Neuron (in vitro differentiated cells): ENCODE data around the gene BCL11A.
"Not testable (repeated sequence)": the region's sequence is repeated elsewhere in the genome, so short reads cannot be mapped to it uniquely, and the experiment has no call there.

Source experiments
- H2AFZ ChIP-seq: one replicate; pipeline ENCODE4 v1.6.1; 2013; ENCODE audit warnings: low read depth, mild to moderate bottlenecking, inconsistent platforms, low read length, moderate library complexity
- H3K27me3 ChIP-seq: one replicate; pipeline ENCODE4 v1.6.1; 2013; ENCODE audit warnings: low read length; ENCODE audit not compliant: insufficient read depth
- H3K36me3 ChIP-seq: one replicate; pipeline ENCODE4 v1.6.1; 2013; ENCODE audit warnings: low read length; ENCODE audit not compliant: insufficient read depth
- H3K4me1 ChIP-seq: one replicate; pipeline ENCODE4 v1.6.1; 2013; ENCODE audit warnings: low read length; ENCODE audit not compliant: insufficient read depth
- H3K4me3 ChIP-seq: 2 replicates; pipeline ENCODE4 v1.5.1; 2013; ENCODE audit warnings: mild to moderate bottlenecking, low read length, moderate library complexity
- H3K9me3 ChIP-seq: one replicate; pipeline ENCODE4 v1.6.1; 2013; ENCODE audit warnings: low read length

The BCL11A gene

GRCh38 chr2:60422826-60423483 lies 130.5 kb downstream of the BCL11A start:
- Histone ChIP-seq H3K4me3 (no peak overlapping the region), H3K27me3 (no peaks in the 10 kb centered on the region), H3K36me3 (no peaks in the 10 kb centered on the region), H3K9me3 (no peaks in the 10 kb centered on the region), H3K4me1 (peaks cover 6% of the 10 kb centered on the region), H2AFZ (no peak overlapping the region)

GRCh38 chr2:60417210-60417609 lies 136.2 kb downstream of the BCL11A start:
- H2AFZ ChIP-seq, H3K27me3 ChIP-seq, H3K9me3 ChIP-seq, H3K4me1 ChIP-seq, H3K36me3 ChIP-seq, H3K4me3 ChIP-seq: not testable (repeated sequence)

GRCh38 chr2:60416221-60417008 lies 137.0 kb downstream of the BCL11A start:
- Histone ChIP-seq H2AFZ (no peak overlapping the region), H3K9me3 (no peaks in the 10 kb centered on the region), H3K36me3 (no peaks in the 10 kb centered on the region), H3K27me3 (no peaks in the 10 kb centered on the region), H3K4me1 (no peaks in the 10 kb centered on the region), H3K4me3 (no peak overlapping the region)

GRCh38 chr2:60415814-60416213 lies 137.6 kb downstream of the BCL11A start:
- Histone ChIP-seq H3K36me3 (no peaks in the 10 kb centered on the region), H3K4me3 (no peak overlapping the region), H3K27me3 (no peaks in the 10 kb centered on the region), H2AFZ (no peak overlapping the region), H3K4me1 (no peaks in the 10 kb centered on the region), H3K9me3 (no peaks in the 10 kb centered on the region)

GRCh38 chr2:60414495-60415138 lies 138.8 kb downstream of the BCL11A start:
- no peaks in the 10 kb centered on the region for H3K9me3 ChIP-seq
- H3K4me3 ChIP-seq, result no peak overlapping the region
- no peak overlapping the region for H2AFZ ChIP-seq
- no peaks in the 10 kb centered on the region for H3K36me3 ChIP-seq
- no peaks in the 10 kb centered on the region for H3K4me1 ChIP-seq
- H3K27me3 ChIP-seq, result peaks cover 4% of the 10 kb centered on the region

- Histone ChIP-seq H3K36me3 (no peaks in the 10 kb centered on the region), H2AFZ (no peak overlapping the region), H3K27me3 (peaks cover 4% of the 10 kb centered on the region), H3K4me3 (no peak overlapping the region), H3K4me1 (no peaks in the 10 kb centered on the region), H3K9me3 (no peaks in the 10 kb centered on the region)
Measured at GRCh38 chr2:60413814-60414168, 139.7 kb downstream of the BCL11A start.

GRCh38 chr2:60413069-60413813 lies 140.2 kb downstream of the BCL11A start:
- H3K36me3 ChIP-seq, result no peaks in the 10 kb centered on the region
- H3K4me1 ChIP-seq, result no peaks in the 10 kb centered on the region
- no peaks in the 10 kb centered on the region for H3K9me3 ChIP-seq
- no peak overlapping the region for H2AFZ ChIP-seq
- H3K4me3 ChIP-seq, result no peak overlapping the region
- peaks cover 4% of the 10 kb centered on the region for H3K27me3 ChIP-seq

GRCh38 chr2:60412620-60413019 lies 140.8 kb downstream of the BCL11A start:
- Histone ChIP-seq H3K4me1 (no peaks in the 10 kb centered on the region), H3K36me3 (no peaks in the 10 kb centered on the region), H2AFZ (no peak overlapping the region), H3K27me3 (peaks cover 4% of the 10 kb centered on the region), H3K9me3 (no peaks in the 10 kb centered on the region), H3K4me3 (no peak overlapping the region)

GRCh38 chr2:60412027-60412426 lies 141.4 kb downstream of the BCL11A start:
- H3K36me3 ChIP-seq, result no peaks in the 10 kb centered on the region
- no peak overlapping the region for H2AFZ ChIP-seq
- H3K9me3 ChIP-seq, result no peaks in the 10 kb centered on the region
- H3K27me3 ChIP-seq, result peaks cover 4% of the 10 kb centered on the region
- no peaks in the 10 kb centered on the region for H3K4me1 ChIP-seq
- H3K4me3 ChIP-seq, result no peak overlapping the region

GRCh38 chr2:60411295-60411694 lies 142.2 kb downstream of the BCL11A start:
- Histone ChIP-seq H3K4me1 (no peaks in the 10 kb centered on the region), H3K27me3 (peaks cover 4% of the 10 kb centered on the region), H3K36me3 (no peaks in the 10 kb centered on the region), H3K4me3 (no peak overlapping the region), H2AFZ (no peak overlapping the region), H3K9me3 (no peaks in the 10 kb centered on the region)

- H2AFZ ChIP-seq, result no peak overlapping the region
- no peaks in the 10 kb centered on the region for H3K9me3 ChIP-seq
- H3K36me3 ChIP-seq, result no peaks in the 10 kb centered on the region
- no peaks in the 10 kb centered on the region for H3K4me1 ChIP-seq
- no peak overlapping the region for H3K4me3 ChIP-seq
- H3K27me3 ChIP-seq, result peaks cover 4% of the 10 kb centered on the region
Measured at GRCh38 chr2:60410456-60411146, 142.9 kb downstream of the BCL11A start.

- H3K9me3 ChIP-seq, result no peaks in the 10 kb centered on the region
- no peaks in the 10 kb centered on the region for H3K36me3 ChIP-seq
- H3K27me3 ChIP-seq, result peaks cover 4% of the 10 kb centered on the region
- no peak overlapping the region for H3K4me3 ChIP-seq
- H2AFZ ChIP-seq, result no peak overlapping the region
- no peaks in the 10 kb centered on the region for H3K4me1 ChIP-seq
Measured at GRCh38 chr2:60409531-60409871, 144.0 kb downstream of the BCL11A start.
